ENCODE data around the gene BBX.

- no peak for TF ChIP-seq CTCF (IDR thresholded peaks at IDR 0.05)
- TF ChIP-seq EP300 (IDR thresholded peaks at IDR 0.05): no peak
- TF ChIP-seq POLR2A (IDR thresholded peaks at IDR 0.05): no peak
Measured at GRCh38 chr3:107803170-107803569, 280.4 kb downstream of the BBX start.

Data from upper lobe of left lung (tissue), 4 donors.